Colonic mucosa (tissue), 4 donors: ENCODE results near the gene GAD1. TPM values are rescaled to one million over a fixed set of nuclear protein-coding genes. Genes with fewer than 3 reads are reported as not detected.

Experiments
- DNase-seq: peaks from one replicate; pipeline ENCODE4 v3.0.0-alpha.2; 2020
- H3K27ac ChIP-seq: fragments of 200-600 bp; one replicate; pipeline ENCODE4 v1.8.0; 2021
- H3K27me3 ChIP-seq: fragments of 200-600 bp; one replicate; pipeline ENCODE4 v1.8.0; 2021
- H3K36me3 ChIP-seq: fragments of 200-600 bp; one replicate; pipeline ENCODE4 v1.8.0; 2021
- H3K4me1 ChIP-seq: fragments of 200-600 bp; one replicate; pipeline ENCODE4 v1.8.0; 2021; ENCODE audit warnings: mild to moderate bottlenecking
- H3K4me3 ChIP-seq: fragments of 200-600 bp; one replicate; pipeline ENCODE4 v1.8.0; 2021
- H3K9ac ChIP-seq, 2 donors: one replicate each; pipeline ENCODE4 v1.7.0; 2013; ENCODE audit warnings: control low read depth in 2 of 2, low read depth in 2 of 2, low read length in 2 of 2
- H3K9me3 ChIP-seq: fragments of 200-600 bp; one replicate; pipeline ENCODE4 v1.8.0; 2021
- CTCF ChIP-seq: fragments of 200-600 bp; IDR thresholded peaks from one replicate; pipeline ENCODE4 v1.8.0; 2022; ENCODE audit warnings: antibody characterized with exemption, mild to moderate bottlenecking
- intact Hi-C: fragments of 100-400 bp; cut with DNase I; formaldehyde crosslinking; loops from one replicate; pipeline ENCODE4 v1.14.1; 2022
- total RNA-seq, 2 donors: library from RNA; stranded (reverse); fragmentation: NEBNext Ultra II Directional in 1 of 2; extraction: Animal tissue kit (Norgen Biotek cat#: 25700) in 1 of 2; gene quantifications; one replicate each; pipeline ENCODE4 v1.2.1, GENCODE V29; 2021
- donor health status: healthy.
- donor health status: DM: no; HTN: no; CAD: no.
- donor health status: DM: no; HTN: no; CAD: no.

Gene GAD1
- total RNA-seq, 2 donors from 2014 or later = 0.10 TPM; not detected in 1

- Histone ChIP-seq H3K9me3 (no peaks in the 10 kb centered on the region), H3K4me3 (no peak overlapping the region), H3K27me3 (no peaks in the 10 kb centered on the region), H3K9ac (no peak overlapping the region), H3K27ac (no peak overlapping the region), H3K36me3 (no peaks in the 10 kb centered on the region), H3K4me1 (no peaks in the 10 kb centered on the region)
- no peak for DNase-seq
- intact Hi-C loops = no loop called here
- no peak for TF ChIP-seq CTCF
Observed at GRCh38 chr2:170842785-170843184, 26.1 kb downstream of the GAD1 start.

- TF ChIP-seq CTCF = no peak
- Histone ChIP-seq H3K27me3 (no peaks in the 10 kb centered on the region), H3K9ac (no peak overlapping the region), H3K4me3 (no peak overlapping the region), H3K36me3 (no peaks in the 10 kb centered on the region), H3K27ac (no peak overlapping the region), H3K4me1 (no peaks in the 10 kb centered on the region), H3K9me3 (no peaks in the 10 kb centered on the region)
- no peak for DNase-seq
- intact Hi-C loops = no loop called here
Observed at GRCh38 chr2:170843656-170844055, 27.0 kb downstream of the GAD1 start.

GRCh38 chr2:170845343-170845742, 28.7 kb downstream of the GAD1 start:
- Histone ChIP-seq H3K9me3 (no peaks in the 10 kb centered on the region), H3K36me3 (no peaks in the 10 kb centered on the region), H3K27me3 (no peaks in the 10 kb centered on the region), H3K4me1 (no peaks in the 10 kb centered on the region), H3K4me3 (no peak overlapping the region), H3K27ac (no peak overlapping the region), H3K9ac (no peak overlapping the region)
- DNase-seq = no peak
- intact Hi-C loops = no loop called here
- no peak for TF ChIP-seq CTCF

- Histone ChIP-seq H3K4me3 (no peak overlapping the region), H3K4me1 (no peaks in the 10 kb centered on the region), H3K27me3 (no peaks in the 10 kb centered on the region), H3K36me3 (no peaks in the 10 kb centered on the region), H3K9me3 (no peaks in the 10 kb centered on the region), H3K9ac (no peak overlapping the region), H3K27ac (no peak overlapping the region)
- no peak for DNase-seq
- intact Hi-C loops = no loop called here
- TF ChIP-seq CTCF = no peak
Observed at GRCh38 chr2:170846314-170846713, 29.6 kb downstream of the GAD1 start.

GRCh38 chr2:170847716-170848115, 31.0 kb downstream of the GAD1 start:
- H3K27ac ChIP-seq = no peak overlapping the region
- no peak for TF ChIP-seq CTCF
- H3K9ac ChIP-seq = no peak overlapping the region
- intact Hi-C loops = no loop called here
- no peaks in the 10 kb centered on the region for H3K4me1 ChIP-seq
- DNase-seq = no peak
- H3K36me3 ChIP-seq = no peaks in the 10 kb centered on the region
- no peak overlapping the region for H3K4me3 ChIP-seq
- H3K9me3 ChIP-seq = no peaks in the 10 kb centered on the region
- H3K27me3 ChIP-seq = no peaks in the 10 kb centered on the region

GRCh38 chr2:170848587-170848986, 31.9 kb downstream of the GAD1 start:
- no peak overlapping the region for H3K27ac ChIP-seq
- no peaks in the 10 kb centered on the region for H3K9me3 ChIP-seq
- H3K36me3 ChIP-seq = no peaks in the 10 kb centered on the region
- no peak overlapping the region for H3K4me3 ChIP-seq
- DNase-seq = no peak
- H3K9ac ChIP-seq = no peak overlapping the region
- H3K4me1 ChIP-seq = no peaks in the 10 kb centered on the region
- intact Hi-C loops = no loop called here
- no peaks in the 10 kb centered on the region for H3K27me3 ChIP-seq
- TF ChIP-seq CTCF = no peak
